ENCODE data around the gene NID1.

NID1 gene

GRCh38 chr1:236015539-236015938, 49.4 kb downstream of the NID1 start:
- H3K27ac ChIP-seq (ENCODE audit: low read length): no peak overlapping the region
- no peak for DNase-seq
- H3K36me3 ChIP-seq (ENCODE audit: insufficient read depth, low read length): no peaks in the 10 kb centered on the region

GRCh38 chr1:236013330-236013729, 51.6 kb downstream of the NID1 start:
- peaks cover 10% of the 10 kb centered on the region for H3K27me3 ChIP-seq (ENCODE audit: insufficient read depth, low read length, poor library complexity)
- H3K4me3 ChIP-seq (ENCODE audit: low read depth in 1 of 2, low read length in 2 of 2): no peak overlapping the region
- no peak overlapping the region for H2AFZ ChIP-seq (ENCODE audit: low read depth, low read length)
- no peak overlapping the region for H3K9ac ChIP-seq (ENCODE audit: low read depth, low read length)
- no peak overlapping the region for H3K4me2 ChIP-seq (ENCODE audit: insufficient read depth, low read length)
- no peak for DNase-seq
- no peaks in the 10 kb centered on the region for H3K4me1 ChIP-seq (ENCODE audit: insufficient read depth, low read length)
- no peaks in the 10 kb centered on the region for H4K20me1 ChIP-seq (ENCODE audit: insufficient read depth, low read length)
- no peak for TF ChIP-seq CTCF (IDR thresholded peaks at IDR 0.05; ENCODE audit: borderline replicate concordance, extremely low read depth, low read length, poor library complexity, severe bottlenecking)
- TF ChIP-seq EZH2 (IDR thresholded peaks at IDR 0.05; ENCODE audit: borderline replicate concordance, low read depth, low read length, severe bottlenecking): no peak
- ATAC-seq (ENCODE audit: insufficient read depth, low read depth): no peak
- no peak overlapping the region for H3K27ac ChIP-seq (ENCODE audit: low read length)
- no peaks in the 10 kb centered on the region for H3K79me2 ChIP-seq (ENCODE audit: insufficient read depth, low read length)
- H3K9me3 ChIP-seq (ENCODE audit: insufficient read depth, low read length, severe bottlenecking): no peaks in the 10 kb centered on the region
- H3K36me3 ChIP-seq (ENCODE audit: insufficient read depth, low read length): no peaks in the 10 kb centered on the region

More at GRCh38 chr1:236015539-236015938, 49.4 kb downstream of the NID1 start:
- Histone ChIP-seq H3K9ac (ENCODE audit: low read depth, low read length) (no peak overlapping the region), H2AFZ (ENCODE audit: low read depth, low read length) (no peak overlapping the region), H3K27me3 (ENCODE audit: insufficient read depth, low read length, poor library complexity) (peaks cover 8% of the 10 kb centered on the region), H3K79me2 (ENCODE audit: insufficient read depth, low read length) (no peaks in the 10 kb centered on the region), H3K4me2 (ENCODE audit: insufficient read depth, low read length) (no peak overlapping the region), H3K4me1 (ENCODE audit: insufficient read depth, low read length) (no peaks in the 10 kb centered on the region), H4K20me1 (ENCODE audit: insufficient read depth, low read length) (no peaks in the 10 kb centered on the region), H3K9me3 (ENCODE audit: insufficient read depth, low read length, severe bottlenecking) (no peaks in the 10 kb centered on the region), H3K4me3 (ENCODE audit: low read depth in 1 of 2, low read length in 2 of 2) (no peak overlapping the region)
- TF ChIP-seq EZH2 (IDR thresholded peaks at IDR 0.05; ENCODE audit: borderline replicate concordance, low read depth, low read length, severe bottlenecking) (no peak), CTCF (IDR thresholded peaks at IDR 0.05; ENCODE audit: borderline replicate concordance, extremely low read depth, low read length, poor library complexity, severe bottlenecking) (no peak)
- ATAC-seq (ENCODE audit: insufficient read depth, low read depth): no peak

GRCh38 chr1:236011641-236012040, 53.2 kb downstream of the NID1 start:
- TF ChIP-seq CTCF (IDR thresholded peaks at IDR 0.05; ENCODE audit: borderline replicate concordance, extremely low read depth, low read length, poor library complexity, severe bottlenecking): no peak
- TF ChIP-seq EZH2 (IDR thresholded peaks at IDR 0.05; ENCODE audit: borderline replicate concordance, low read depth, low read length, severe bottlenecking): no peak
- peaks cover 5% of the 10 kb centered on the region for H3K27me3 ChIP-seq (ENCODE audit: insufficient read depth, low read length, poor library complexity)
- no peaks in the 10 kb centered on the region for H3K36me3 ChIP-seq (ENCODE audit: insufficient read depth, low read length)
- H3K79me2 ChIP-seq (ENCODE audit: insufficient read depth, low read length): no peaks in the 10 kb centered on the region
- DNase-seq: no peak
- no peak overlapping the region for H3K4me2 ChIP-seq (ENCODE audit: insufficient read depth, low read length)
- no peaks in the 10 kb centered on the region for H3K4me1 ChIP-seq (ENCODE audit: insufficient read depth, low read length)
- no peak for ATAC-seq (ENCODE audit: insufficient read depth, low read depth)
- H3K4me3 ChIP-seq (ENCODE audit: low read depth in 1 of 2, low read length in 2 of 2): no peak overlapping the region
- no peak overlapping the region for H3K27ac ChIP-seq (ENCODE audit: low read length)
- no peaks in the 10 kb centered on the region for H3K9me3 ChIP-seq (ENCODE audit: insufficient read depth, low read length, severe bottlenecking)
- H3K9ac ChIP-seq (ENCODE audit: low read depth, low read length): no peak overlapping the region
- H4K20me1 ChIP-seq (ENCODE audit: insufficient read depth, low read length): no peaks in the 10 kb centered on the region
- no peak overlapping the region for H2AFZ ChIP-seq (ENCODE audit: low read depth, low read length)

- Histone ChIP-seq H3K4me2 (ENCODE audit: insufficient read depth, low read length) (no peak overlapping the region), H3K4me3 (ENCODE audit: low read depth in 1 of 2, low read length in 2 of 2) (no peak overlapping the region), H3K27me3 (ENCODE audit: insufficient read depth, low read length, poor library complexity) (peaks cover 6% of the 10 kb centered on the region), H3K9ac (ENCODE audit: low read depth, low read length) (no peak overlapping the region), H2AFZ (ENCODE audit: low read depth, low read length) (no peak overlapping the region), H3K79me2 (ENCODE audit: insufficient read depth, low read length) (no peaks in the 10 kb centered on the region), H3K9me3 (ENCODE audit: insufficient read depth, low read length, severe bottlenecking) (no peaks in the 10 kb centered on the region), H3K36me3 (ENCODE audit: insufficient read depth, low read length) (no peaks in the 10 kb centered on the region), H3K27ac (ENCODE audit: low read length) (no peak overlapping the region), H4K20me1 (ENCODE audit: insufficient read depth, low read length) (no peaks in the 10 kb centered on the region), H3K4me1 (ENCODE audit: insufficient read depth, low read length) (no peaks in the 10 kb centered on the region)
- ATAC-seq (ENCODE audit: insufficient read depth, low read depth) (no peak), DNase-seq (no peak)
- no peak for TF ChIP-seq EZH2 (IDR thresholded peaks at IDR 0.05; ENCODE audit: borderline replicate concordance, low read depth, low read length, severe bottlenecking)
- TF ChIP-seq CTCF (IDR thresholded peaks at IDR 0.05; ENCODE audit: borderline replicate concordance, extremely low read depth, low read length, poor library complexity, severe bottlenecking): no peak
Measured at GRCh38 chr1:236010443-236010842, 54.4 kb downstream of the NID1 start.
